SK-N-SH (cell line): Measurements from ENCODE around the gene BIRC3.

Experiments
- CTCF ChIP-seq: fragments of 200-600 bp; sonication (generic); IDR thresholded peaks from 2 replicates; pipeline ENCODE4 v1.6.1; 2017; ENCODE audit warnings: antibody characterized with exemption, mild to moderate bottlenecking, moderate library complexity
- EP300 ChIP-seq, 2 experiments: IDR thresholded peaks; 2 replicates each; pipeline versions ENCODE4 v1.4.0 to v1.6.1; 2012; ENCODE audit warnings: borderline replicate concordance in 1 of 2, low read depth in 1 of 2, low read length in 1 of 2
- EZH2phosphoT487 ChIP-seq: fragments of 200-600 bp; sonication (generic); IDR thresholded peaks from 2 replicates; pipeline ENCODE4 v1.6.1; 2017; ENCODE audit warnings: low read depth, mixed run types, mild to moderate bottlenecking, antibody characterized with exemption, moderate library complexity, borderline replicate concordance
- GATA2 ChIP-seq: sonication (generic); formaldehyde crosslinking; IDR thresholded peaks from 2 replicates; pipeline ENCODE4 v1.5.0; 2020; ENCODE audit warnings: mild to moderate bottlenecking, missing genetic modification reagents
- MEF2A ChIP-seq: IDR thresholded peaks from 2 replicates; pipeline ENCODE4 v1.4.0; 2012; ENCODE audit warnings: low read depth, borderline replicate concordance
- POLR2AphosphoS5 ChIP-seq: IDR thresholded peaks from 2 replicates; pipeline ENCODE4 v1.6.1; 2012; ENCODE audit warnings: low read depth, low read length
- TAF1 ChIP-seq: IDR thresholded peaks from 2 replicates; pipeline ENCODE4 v1.6.1; 2012; ENCODE audit warnings: low read depth, mild to moderate bottlenecking, low read length, moderate library complexity, borderline replicate concordance
- TCF12 ChIP-seq: IDR thresholded peaks from 2 replicates; pipeline ENCODE4 v1.4.0; 2012
- USF2 ChIP-seq: fragments of 150-350 bp; IDR thresholded peaks from 2 replicates; pipeline ENCODE4 v1.6.1; 2017; ENCODE audit warnings: antibody characterized with exemption, low read length, low read depth, borderline replicate concordance

- TF ChIP-seq CTCF: no peak
- no peak for TF ChIP-seq TCF12
- TF ChIP-seq POLR2AphosphoS5: no peak
- TF ChIP-seq EP300 (IDR thresholded peaks at IDR 0.05; ENCODE audit: borderline replicate concordance in 1 of 2, low read depth in 1 of 2, low read length in 1 of 2): no peak
- TF ChIP-seq TAF1: no peak
- no peak for TF ChIP-seq EZH2phosphoT487
- TF ChIP-seq MEF2A: no peak
- no peak for TF ChIP-seq GATA2
- no peak for TF ChIP-seq USF2
Observed at GRCh38 chr11:102307727-102308038, 9.6 kb upstream of the BIRC3 start.
